Mononuclear cell (primary cell): ENCODE results near the gene LDOC1. TPM values are rescaled to one million over a fixed set of nuclear protein-coding genes. Genes with fewer than 3 reads are reported as not detected.

Source experiments
- total RNA-seq: library from RNA; depleted of rRNA; stranded (reverse); fragments of >200 nt; gene quantifications from one replicate; pipeline ENCODE4 v1.2.3, GENCODE V29; 2012

LDOC1 gene
- total RNA-seq, 1 donor, result 1.5 TPM

Other genes with a start within 250 kb of the LDOC1 start
- gene SPANXB1, start 174.5 kb downstream of the LDOC1 start, total RNA-seq, result not detected
- not detected for gene SPANXC, start 65.4 kb upstream of the LDOC1 start, total RNA-seq